Measurements from ENCODE around the gene SOD1. TPM values are rescaled to one million over a fixed set of nuclear protein-coding genes. Genes with fewer than 3 reads are reported as not detected.

SOD1 gene
- total RNA-seq (2021; fragmentation: NEBNext Ultra II Directional; extraction: Animal tissue kit (Norgen Biotek cat#: 25700)) (192 and 202 TPM in 2 replicates), polyA plus RNA-seq (2011; rRNA removed) (168 and 226 TPM in 2 replicates), polyA minus RNA-seq (2011; rRNA and poly(A)+ RNA removed) (66.3 and 67.6 TPM in 2 replicates)
- 292 TPM for polyA plus RNA-seq (2011; cell fraction: cytosol; rRNA removed)
- polyA plus RNA-seq (2011; cell fraction: nucleus; rRNA removed): 46.3 TPM
- polyA plus RNA-seq (2012, experiment 1 of 2): 226 to 357 TPM (median 259 TPM) in 4 replicates
- 86.4 TPM for polyA plus RNA-seq (2012, experiment 2 of 2)
- polyA plus RNA-seq (2013, experiment 1 of 2): 216 TPM
- polyA plus RNA-seq (2013, experiment 2 of 2): 218 TPM
- 221 TPM for polyA minus RNA-seq (2011; cell fraction: cytosol; rRNA and poly(A)+ RNA removed)
- 34.9 TPM for polyA minus RNA-seq (2011; cell fraction: nucleus; rRNA and poly(A)+ RNA removed)
- long read RNA-seq, experiment 1, transcript SOD1-201 (5 exons, 966 nt): major isoform, 120 of 168 reads
- long read RNA-seq, experiment 1, partial matches to known transcripts: 40 of 168 reads
- long read RNA-seq, experiment 1, other reads (novel, unspliced or antisense): 8 of 168 reads
- long read RNA-seq, experiment 2, transcript SOD1-201 (5 exons, 966 nt): major isoform, 259 of 270 reads
- long read RNA-seq, experiment 2, partial matches to known transcripts: 1 of 270 reads
- long read RNA-seq, experiment 2, other reads (novel, unspliced or antisense): 10 of 270 reads

GRCh38 chr21:31659536-31660258 is at the start of gene SOD1:
TSS of gene SOD1 (plus strand) at chr21:31659693. CDS start at chr21:31659770, 77 bp downstream.
- DNase-seq (ENCODE audit: low read depth in 1 of 2, low spot score in 2 of 2) (peak; percentile 75 to 94), FAIRE-seq (no peak)
- Histone ChIP-seq H2AK5ac (ENCODE audit: low read depth, low read length) (no peak within 1 kb of the TSS), H3K23ac (ENCODE audit: insufficient read length) (no peak within 1 kb of the TSS), H2BK5ac (ENCODE audit: low read depth, low read length) (peak within 1 kb of the TSS; percentile 92), H3K14ac (ENCODE audit: insufficient read length) (peak within 1 kb of the TSS; percentile 37), H3K4me1 (replicated peaks in 1 of 4; ENCODE audit: control insufficient read depth in 3 of 4, insufficient read depth in 4 of 4, low read length in 3 of 4) (peaks cover 0 to 1% (median 0%) of the 10 kb centered on the region in 4 experiments; a peak in 3 of 7 replicates), H3K27ac (ENCODE audit: low read depth, low read length) (peak within 1 kb of the TSS; percentile 82), H3K4ac (replicated peaks; ENCODE audit: insufficient read length, low read depth, low read length) (peak within 1 kb of the TSS; percentile 80), H3K79me2 (ENCODE audit: control insufficient read depth in 1 of 2, insufficient read depth in 2 of 2, low read length in 2 of 2) (peaks cover 0 to 41% of the 10 kb centered on the region in 2 experiments; a peak in 2 of 4 replicates), H2BK120ac (replicated peaks; ENCODE audit: low read depth, low read length) (no peak within 1 kb of the TSS), H3K79me1 (ENCODE audit: low read depth, low read length) (peaks cover 8% of the 10 kb centered on the region), H2BK20ac (ENCODE audit: low read length) (no peak within 1 kb of the TSS), H3K56ac (replicated peaks; ENCODE audit: insufficient read length, low read depth, low read length) (peak within 1 kb of the TSS; percentile 84), H4K5ac (ENCODE audit: insufficient read length, low read depth, low read length) (peak within 1 kb of the TSS; percentile 39), H4K20me1 (replicated peaks in 1 of 2; ENCODE audit: control insufficient read depth in 1 of 2, insufficient read depth in 2 of 2, low read length in 2 of 2) (peaks cover 0 to 7% of the 10 kb centered on the region in 2 experiments), H2BK12ac (ENCODE audit: low read depth, low read length) (peak within 1 kb of the TSS; percentile 98; the same call in 1 of the 2 replicates), H2AFZ (ENCODE audit: low read length) (peak within 1 kb of the TSS; percentile 89), H3K36me3 (ENCODE audit: control insufficient read depth in 2 of 4, insufficient read depth in 4 of 4, low read length in 3 of 4) (peaks cover 0 to 17% (median 0%) of the 10 kb centered on the region in 4 experiments; a peak in 1 of 8 replicates), H3K18ac (ENCODE audit: extremely low read depth, low read length) (peak within 1 kb of the TSS; percentile 62), H3K9ac (replicated peaks in 1 of 4; ENCODE audit: extremely low read depth in 1 of 4, low read depth in 3 of 4, low read length in 3 of 4) (peak within 1 kb of the TSS; percentile 62 to 87 (median 80)), H2BK15ac (ENCODE audit: low read length) (peak within 1 kb of the TSS; percentile 99; the same call in 1 of the 2 replicates), H3K4me2 (ENCODE audit: insufficient read depth in 1 of 2, low read depth in 2 of 2, low read length in 2 of 2) (peak within 1 kb of the TSS; percentile 71 to 91), H3K9me3 (ENCODE audit: insufficient read depth in 2 of 2, low read depth in 1 of 2, low read length in 1 of 2) (no peaks in the 10 kb centered on the region), H3K23me2 (ENCODE audit: low read depth, low read length) (no peaks in the 10 kb centered on the region; the same call in 1 of the 2 replicates), H3K4me3 (ENCODE audit: extremely low read depth in 1 of 4, insufficient read depth in 2 of 4, low read depth in 3 of 4, low read length in 4 of 4) (peak within 1 kb of the TSS; percentile 69 to 79 (median 74)), H4K8ac (ENCODE audit: extremely low read depth, insufficient read depth, low read length) (peak within 1 kb of the TSS; percentile 88), H3K27me3 (replicated peaks in 1 of 4; ENCODE audit: control insufficient read depth in 3 of 4, extremely low read depth in 1 of 4, insufficient read depth in 3 of 4, low read length in 3 of 4) (no peaks in the 10 kb centered on the region), H4K91ac (replicated peaks; ENCODE audit: insufficient read length, low read length) (peak within 1 kb of the TSS; percentile 99)
- ChIA-PET CTCF (ENCODE audit: partially characterized antibody) (interaction anchor here (0.8 to 1.0 kb wide), 2 partner anchors 14 to 215 kb away, joined by 3 read pairs; no protein-coding TSS in a partner anchor), POLR2A (ENCODE audit: partially characterized antibody) (interaction anchor here (0.7 to 1.8 kb wide), 6 partner anchors 9 to 70 kb away, joined by 3 to 8 read pairs (median 4); no protein-coding TSS in a partner anchor)
- WGBS, 2 experiments (ENCODE audit: extremely low coverage in 1 of 2, insufficient coverage in 1 of 2, insufficient read length in 1 of 2, insufficient replicate concordance in 2 of 2, low coverage in 1 of 2, low lambda C conversion rate in 2 of 2, missing lambda C conversion rate in 1 of 2): 2% methylated on average over 32 of the region's 87 CpGs; no CpG with 5 or more reads in 1 of the 2 experiments
- TF ChIP-seq SAP30 (IDR thresholded peaks at IDR 0.05; ENCODE audit: insufficient read depth, insufficient replicate concordance, low read length) (no peak), SUZ12 (IDR thresholded peaks at IDR 0.05; ENCODE audit: low read length) (peak; percentile 25; the same call in 1 of the 2 replicates), GTF2F1 (IDR thresholded peaks at IDR 0.05; ENCODE audit: borderline replicate concordance, low read depth, low read length) (peak; percentile 94), ATF2 (IDR thresholded peaks at IDR 0.05; ENCODE audit: low read length) (no peak), ASH2L (IDR thresholded peaks at IDR 0.05; ENCODE audit: low read length) (peak; percentile 87), HDAC6 (IDR thresholded peaks at IDR 0.05; ENCODE audit: low read depth, low read length) (no peak)
